Endothelial cell of umbilical vein (primary cell): ENCODE measurements around the gene OGG1. TPM values are rescaled to one million over a fixed set of nuclear protein-coding genes. Genes with fewer than 3 reads are reported as not detected.

Experiments
- BruUV-seq: library from RNA; stranded (reverse); fragments of 400-500 nt; replicated peaks from 2 replicates; lab custom pipeline; 2021; lab: Mats Ljungman, UMichigan
- CTCF ChIA-PET: fragments of 300-600, 350-600 bp; sonication (Branson Sonifier 250); formaldehyde crosslinking; loops from one replicate; lab custom pipeline; 2021; ENCODE audit warnings: antibody characterized with exemption, inconsistent platforms; lab: Charles Lee
- POLR2A ChIA-PET: fragments of 300-600, 350-600 bp; sonication (Branson Sonifier 250); formaldehyde crosslinking; loops from one replicate; lab custom pipeline; 2021; ENCODE audit warnings: antibody characterized with exemption, inconsistent platforms; lab: Charles Lee
- DNase-seq: peaks from one replicate; pipeline ENCODE4 v3.0.0-alpha.2; 2011; ENCODE audit warnings: low read depth, low spot score
- FAIRE-seq: peaks from 2 replicates; lab custom pipeline; 2011; peaks lifted over from hg19 to GRCh38; lab: Jason Lieb, UNC
- H2AFZ ChIP-seq: 2 replicates; pipeline ENCODE4 v1.6.0; 2012; ENCODE audit warnings: low read depth, low read length, control low read depth, inconsistent platforms
- H3K27ac ChIP-seq: 2 replicates; pipeline ENCODE4 v1.5.1; 2011; ENCODE audit warnings: low read depth, mild to moderate bottlenecking, control low read depth, low read length, moderate library complexity; ENCODE audit not compliant: insufficient read depth
- H3K27me3 ChIP-seq, 2 experiments: 2 replicates each; pipeline versions ENCODE4 v1.6.0 to v1.6.1; 2011; ENCODE audit warnings: low read length in 2 of 2, mixed read lengths in 1 of 2; ENCODE audit not compliant: control insufficient read depth in 2 of 2, insufficient read depth in 2 of 2
- H3K36me3 ChIP-seq, 2 experiments: 2 replicates in 1 of 2; 3 replicates in 1 of 2; pipeline ENCODE4 v1.5.1; 2011; ENCODE audit warnings: low read length in 2 of 2, mild to moderate bottlenecking in 1 of 2, moderate library complexity in 1 of 2; ENCODE audit not compliant: control insufficient read depth in 2 of 2, insufficient read depth in 2 of 2; ENCODE audit errors: extremely low read depth in 1 of 2
- H3K4me1 ChIP-seq: 3 replicates; pipeline ENCODE4 v1.5.1; 2011; ENCODE audit warnings: mild to moderate bottlenecking, low read length; ENCODE audit not compliant: control insufficient read depth, insufficient read depth; ENCODE audit errors: extremely low read depth
- H3K4me2 ChIP-seq: 2 replicates; pipeline ENCODE4 v1.6.1; 2011; ENCODE audit warnings: low read length, control low read depth, mixed read lengths; ENCODE audit not compliant: insufficient read depth
- H3K4me3 ChIP-seq, 3 experiments: fragments of 200-600 bp in 1 of 3; sonication (generic), shearing (Covaris generic) in 1 of 3; replicated peaks in 1 of 3; 2 replicates each; pipeline ENCODE4 v1.5.1; 2011 to 2016; ENCODE audit warnings: control low read depth in 3 of 3, low read length in 3 of 3, mild to moderate bottlenecking in 2 of 3, inconsistent platforms in 1 of 3, low read depth in 1 of 3, moderate library complexity in 1 of 3; ENCODE audit not compliant: insufficient read depth in 1 of 3
- H3K79me2 ChIP-seq: 2 replicates; pipeline ENCODE4 v1.6.0; 2012; ENCODE audit warnings: low read length, inconsistent platforms; ENCODE audit not compliant: control insufficient read depth, insufficient read depth
- H3K9ac ChIP-seq: replicated peaks from 2 replicates; pipeline ENCODE3; 2011; ENCODE audit warnings: low read length, control low read depth; ENCODE audit not compliant: insufficient read depth; ENCODE audit errors: extremely low read depth
- H3K9me1 ChIP-seq: replicated peaks from 3 replicates; pipeline ENCODE4 v1.6.0; 2011; ENCODE audit warnings: mild to moderate bottlenecking, low read length; ENCODE audit not compliant: control insufficient read depth, insufficient read depth; ENCODE audit errors: extremely low read depth
- H3K9me3 ChIP-seq: replicated peaks from 2 replicates; pipeline ENCODE4 v1.5.1; 2012; ENCODE audit warnings: low read length, inconsistent platforms; ENCODE audit not compliant: control insufficient read depth, insufficient read depth
- H4K20me1 ChIP-seq: replicated peaks from 2 replicates; pipeline ENCODE3; 2011; ENCODE audit warnings: mild to moderate bottlenecking, low read length; ENCODE audit not compliant: control insufficient read depth, insufficient read depth; ENCODE audit errors: extremely low read depth
- FOS ChIP-seq: IDR thresholded peaks from 2 replicates; pipeline ENCODE4 v1.6.1; 2011; ENCODE audit warnings: mild to moderate bottlenecking, low read length, moderate library complexity, borderline replicate concordance; ENCODE audit not compliant: insufficient read depth
- GATA2 ChIP-seq: IDR thresholded peaks from 2 replicates; pipeline ENCODE4 v1.7.0; 2011; ENCODE audit warnings: low read depth, mild to moderate bottlenecking, moderate library complexity, mixed read lengths, low read length; ENCODE audit not compliant: insufficient read length, insufficient read depth
- MYC ChIP-seq: IDR thresholded peaks from one replicate; pipeline ENCODE4 v1.6.1; 2011; ENCODE audit warnings: mild to moderate bottlenecking, low read depth, low read length
- POLR2AphosphoS5 ChIP-seq: IDR thresholded peaks from 2 replicates; pipeline ENCODE4 v1.6.1; 2012; ENCODE audit warnings: low read depth, mild to moderate bottlenecking, control low read depth, low read length, moderate library complexity; ENCODE audit not compliant: insufficient read depth
- dilution Hi-C: fragments of 300-500 bp; cut with MboI; formaldehyde crosslinking; loops from one replicate; pipeline ENCODE4 v1.15.0; 2019; ENCODE audit warnings: low sequenced_read_pairs; ENCODE audit not compliant: extremely low pct_ligation_motif_present
- intact Hi-C: fragments of 100-400 bp; cut with micrococcal nuclease; formaldehyde crosslinking; loops from one replicate; pipeline ENCODE4 v1.10.0; 2022
- polyA plus RNA-seq, 4 experiments: library from polyadenylated mRNA; depleted of rRNA in 3 of 4; stranded (reverse) in 3 of 4; unstranded in 1 of 4; fragments of >200 nt; gene quantifications; 2 replicates each; pipeline versions ENCODE4 v1.2.1 to v1.2.3, GENCODE V29; 2011 to 2012; ENCODE audit warnings: missing spikeins in 1 of 4
- total RNA-seq: library from RNA; stranded (reverse); gene quantifications from 2 replicates; pipeline ENCODE4 v1.2.3, GENCODE V29; 2021
- TF ChIP-seq, protein P1 (sequence below): IDR thresholded peaks from 2 replicates; pipeline ENCODE4 v1.6.1; 2011; ENCODE audit not compliant: insufficient read depth, insufficient read length
- TF ChIP-seq, protein P2 (sequence below), 2 donors: IDR thresholded peaks; 1 replicate in 1 of 2; 2 replicates in 1 of 2; pipeline ENCODE4 v1.5.1; 2011; ENCODE audit warnings: low read length in 2 of 2, mild to moderate bottlenecking in 2 of 2, moderate library complexity in 2 of 2, control low read depth in 1 of 2, inconsistent platforms in 1 of 2, low read depth in 1 of 2; ENCODE audit not compliant: insufficient read depth in 1 of 2; ENCODE audit errors: extremely low read depth in 1 of 2

Gene OGG1
- total and polyA plus RNA-seq, 2 donors (not counting 3 experiments of a cell fraction or from before 2014, with no cell fraction given) = 24.1 to 32.1 TPM

GRCh38 chr3:9748031-9748430 lies 1.7 kb upstream of the OGG1 start:
- CTCF ChIA-PET = interaction anchor here (0.9 to 1.4 kb wide), 2 partner anchors 11 to 15 kb away, joined by 3 to 4 read pairs; no protein-coding TSS in a partner anchor
- Histone ChIP-seq H3K4me2 (no peak overlapping the region), H3K9me3 (no peaks in the 10 kb centered on the region), H3K27me3 (no peaks in the 10 kb centered on the region), H4K20me1 (no peaks in the 10 kb centered on the region), H3K4me3 (no peak overlapping the region), H3K9ac (no peak overlapping the region), H3K79me2 (peaks cover 12% of the 10 kb centered on the region), H3K9me1 (no peaks in the 10 kb centered on the region), H3K27ac (no peak overlapping the region), H3K36me3 (peaks cover 10 to 50% of the 10 kb centered on the region in 2 experiments), H3K4me1 (peaks cover 32% of the 10 kb centered on the region), H2AFZ (no peak overlapping the region)
- DNase-seq (no peak), FAIRE-seq (no peak)
- POLR2A ChIA-PET = no interaction called here
- TF ChIP-seq MYC (no peak), GATA2 (no peak), POLR2AphosphoS5 (no peak), FOS (no peak)
- TF ChIP-seq, protein P1, sequence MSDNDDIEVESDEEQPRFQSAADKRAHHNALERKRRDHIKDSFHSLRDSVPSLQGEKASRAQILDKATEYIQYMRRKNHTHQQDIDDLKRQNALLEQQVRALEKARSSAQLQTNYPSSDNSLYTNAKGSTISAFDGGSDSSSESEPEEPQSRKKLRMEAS = no peak
- TF ChIP-seq, protein P2, sequence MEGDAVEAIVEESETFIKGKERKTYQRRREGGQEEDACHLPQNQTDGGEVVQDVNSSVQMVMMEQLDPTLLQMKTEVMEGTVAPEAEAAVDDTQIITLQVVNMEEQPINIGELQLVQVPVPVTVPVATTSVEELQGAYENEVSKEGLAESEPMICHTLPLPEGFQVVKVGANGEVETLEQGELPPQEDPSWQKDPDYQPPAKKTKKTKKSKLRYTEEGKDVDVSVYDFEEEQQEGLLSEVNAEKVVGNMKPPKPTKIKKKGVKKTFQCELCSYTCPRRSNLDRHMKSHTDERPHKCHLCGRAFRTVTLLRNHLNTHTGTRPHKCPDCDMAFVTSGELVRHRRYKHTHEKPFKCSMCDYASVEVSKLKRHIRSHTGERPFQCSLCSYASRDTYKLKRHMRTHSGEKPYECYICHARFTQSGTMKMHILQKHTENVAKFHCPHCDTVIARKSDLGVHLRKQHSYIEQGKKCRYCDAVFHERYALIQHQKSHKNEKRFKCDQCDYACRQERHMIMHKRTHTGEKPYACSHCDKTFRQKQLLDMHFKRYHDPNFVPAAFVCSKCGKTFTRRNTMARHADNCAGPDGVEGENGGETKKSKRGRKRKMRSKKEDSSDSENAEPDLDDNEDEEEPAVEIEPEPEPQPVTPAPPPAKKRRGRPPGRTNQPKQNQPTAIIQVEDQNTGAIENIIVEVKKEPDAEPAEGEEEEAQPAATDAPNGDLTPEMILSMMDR (IDR thresholded peaks at IDR 0.05; ENCODE audit: extremely low read depth in 1 of 2, insufficient read depth in 1 of 2, low read depth in 1 of 2, low read length in 2 of 2) = no peak
- dilution Hi-C loops = no loop called here
- intact Hi-C loops = no loop called here
- no TSS peak for BruUV-seq
